CD4-positive, alpha-beta memory T cell (primary cell): Measurements from ENCODE around the gene IGHMBP2. TPM values are rescaled to one million over a fixed set of nuclear protein-coding genes. Genes with fewer than 3 reads are reported as not detected.
A peak's percentile ranks its signal among the peaks of the same experiment; 100 is the strongest.

Experiments used
- CTCF ChIA-PET: fragments of 350-600 bp; sonication (Branson Sonifier 250); formaldehyde crosslinking; loops from one replicate; lab custom pipeline; 2021; ENCODE audit warnings: inconsistent platforms; ENCODE audit not compliant: partially characterized antibody; lab: Charles Lee
- POLR2A ChIA-PET: fragments of 350-600 bp; sonication (Branson Sonifier 250); formaldehyde crosslinking; loops from one replicate; lab custom pipeline; 2021; ENCODE audit not compliant: partially characterized antibody; lab: Charles Lee
- DNase-seq, 5 donors: peaks; one replicate each; pipeline versions ENCODE4 v3.0.0 to v3.0.0-alpha.2; 2020 to 2022; ENCODE audit warnings: mixed read lengths in 1 of 5
- H3K27ac ChIP-seq: one replicate; pipeline ENCODE4 v1.7.0; 2013; ENCODE audit warnings: low read depth, low read length
- H3K27me3 ChIP-seq: 2 replicates; pipeline ENCODE4 v1.7.0; 2013; ENCODE audit warnings: mild to moderate bottlenecking, low read length, moderate library complexity; ENCODE audit not compliant: insufficient read depth
- H3K36me3 ChIP-seq: 2 replicates; pipeline ENCODE4 v1.7.0; 2013; ENCODE audit warnings: mild to moderate bottlenecking, low read length, moderate library complexity; ENCODE audit not compliant: insufficient read depth
- H3K4me1 ChIP-seq: 2 replicates; pipeline ENCODE4 v1.7.0; 2013; ENCODE audit warnings: mild to moderate bottlenecking, low read length, moderate library complexity; ENCODE audit not compliant: insufficient read depth
- H3K4me3 ChIP-seq, 2 donors: one replicate each; pipeline ENCODE4 v1.7.0; 2013; ENCODE audit warnings: low read length in 2 of 2, mild to moderate bottlenecking in 1 of 2
- H3K9me3 ChIP-seq, 2 donors: one replicate each; pipeline ENCODE4 v1.7.0; 2013; ENCODE audit warnings: low read length in 2 of 2, control low read depth in 1 of 2; ENCODE audit not compliant: control insufficient read depth in 1 of 2
- H3K27ac Mint-ChIP-seq, 7 donors: one replicate each; pipeline ENCODE4 v1.8.0; 2020 to 2021; ENCODE audit warnings: mixed read lengths in 7 of 7, mild to moderate bottlenecking in 6 of 7, inconsistent platforms in 3 of 7, moderate library complexity in 3 of 7
- H3K27me3 Mint-ChIP-seq, 2 donors: one replicate each; pipeline ENCODE4 v1.8.0; 2020 to 2021; ENCODE audit warnings: mixed read lengths in 2 of 2
- H3K36me3 Mint-ChIP-seq, 2 donors: one replicate each; pipeline ENCODE4 v1.8.0; 2020 to 2021; ENCODE audit warnings: mixed read lengths in 2 of 2, inconsistent platforms in 1 of 2, mild to moderate bottlenecking in 1 of 2
- H3K4me1 Mint-ChIP-seq, 4 donors: one replicate each; pipeline ENCODE4 v1.8.0; 2020 to 2021; ENCODE audit warnings: mixed read lengths in 4 of 4, mild to moderate bottlenecking in 1 of 4
- H3K4me3 Mint-ChIP-seq, 8 donors: one replicate each; pipeline ENCODE4 v1.8.0; 2020 to 2021; ENCODE audit warnings: mixed read lengths in 8 of 8, mild to moderate bottlenecking in 7 of 8, moderate library complexity in 6 of 8, inconsistent platforms in 3 of 8
- H3K9me3 Mint-ChIP-seq, 8 donors: one replicate each; pipeline ENCODE4 v1.8.0; 2020 to 2021; ENCODE audit warnings: mixed read lengths in 8 of 8, mild to moderate bottlenecking in 5 of 8, inconsistent platforms in 3 of 8, moderate library complexity in 1 of 8
- intact Hi-C: fragments of 100-400 bp; cut with micrococcal nuclease; formaldehyde crosslinking; loops from one replicate; pipeline ENCODE4 v1.15.1; 2023
- polyA plus RNA-seq, 2 donors: library from polyadenylated mRNA; unstranded; fragments of 300-500 nt; fragmentation: Illumina TruSeq; gene quantifications; one replicate each; pipeline ENCODE4 v1.2.3, GENCODE V29; 2021
- total RNA-seq, 2 experiments: library from RNA; stranded (reverse); gene quantifications; one replicate each; pipeline ENCODE4 v1.2.3, GENCODE V29; 2021

IGHMBP2 gene
- total and polyA plus RNA-seq, 4 experiments from 2014 or later = 3.8 to 37.6 (median 22.7) TPM

DNA sequence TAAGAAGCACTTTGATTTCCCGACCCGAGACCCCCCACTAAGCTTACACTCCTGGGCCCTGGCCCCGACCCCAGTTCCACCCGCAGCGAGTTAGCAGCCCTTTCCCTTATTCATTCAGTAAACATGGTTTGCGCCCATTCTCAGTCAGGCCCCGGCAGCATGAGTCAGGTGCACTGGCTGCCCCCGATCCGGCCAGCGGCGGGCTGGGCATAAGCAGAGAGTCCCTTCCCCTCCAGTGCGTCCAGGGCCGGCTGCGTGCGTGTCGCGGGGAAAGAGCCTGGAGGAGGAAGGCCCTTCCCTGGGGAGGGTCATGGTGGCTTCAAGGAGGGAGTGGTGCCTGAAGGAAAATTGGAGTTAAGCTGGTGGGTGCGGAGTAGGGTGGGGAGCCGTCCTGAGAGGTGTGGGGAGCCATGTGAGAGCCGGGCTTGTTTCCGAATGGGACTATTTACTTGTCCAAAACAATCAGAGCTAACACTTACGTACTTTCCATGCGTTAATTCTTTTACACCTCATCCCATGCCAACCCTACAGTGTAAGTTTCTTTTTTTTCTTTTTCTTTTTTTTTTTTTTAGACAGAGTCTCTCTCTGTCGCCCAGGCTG lies 657 bp downstream of the IGHMBP2 start:
- intact Hi-C loops = loop anchor here (5.0 kb wide), 1 partner anchor 183 kb away; no protein-coding TSS in a partner anchor
- peak overlapping the region; percentile 86 for H3K27ac ChIP-seq

GRCh38 chr11:68905421-68906360 lies 2.0 kb downstream of the IGHMBP2 start:
- H3K9me3 Mint-ChIP-seq = no peaks in the 10 kb centered on the region
- Histone ChIP-seq H3K9me3 (no peaks in the 10 kb centered on the region), H3K27me3 (no peaks in the 10 kb centered on the region), H3K27ac (no peak overlapping the region), H3K4me3 (no peak overlapping the region), H3K36me3 (peaks cover 21% of the 10 kb centered on the region), H3K4me1 (peaks cover 31% of the 10 kb centered on the region)
- H3K4me3 Mint-ChIP-seq = peak overlapping the region; percentile 91 to 99 (median 97)
- peaks cover 21 to 37% of the 10 kb centered on the region in 2 donors for H3K36me3 Mint-ChIP-seq
- ChIA-PET POLR2A (interaction anchor here (0.9 kb wide), 1 partner anchor 21 kb away, joined by 3 read pairs; no protein-coding TSS in a partner anchor), CTCF (interaction anchor here (1.2 kb wide), 1 partner anchor 62 kb away, joined by 4 read pairs; no protein-coding TSS in a partner anchor)
- H3K4me1 Mint-ChIP-seq = peaks cover 31 to 52% (median 37%) of the 10 kb centered on the region in 4 donors
- intact Hi-C loops = no loop called here
- peak overlapping the region in 6 of 7 donors; percentile 39 to 95 (median 75) for H3K27ac Mint-ChIP-seq
- H3K27me3 Mint-ChIP-seq = no peaks in the 10 kb centered on the region
- no peak for DNase-seq

More for the DNA sequence above, 657 bp downstream of the IGHMBP2 start:
- Mint-ChIP-seq H3K27me3 (no peaks in the 10 kb centered on the region), H3K27ac (peak overlapping the region; percentile 94 to 97 (median 96)), H3K36me3 (peaks cover 28 to 40% of the 10 kb centered on the region in 2 donors), H3K9me3 (no peaks in the 10 kb centered on the region), H3K4me1 (peaks cover 34 to 55% (median 43%) of the 10 kb centered on the region in 4 donors), H3K4me3 (peak overlapping the region; percentile 91 to 99 (median 97))
- POLR2A ChIA-PET = interaction anchor here (0.6 to 1.5 kb wide), 7 partner anchors 9 to 771 kb away, joined by 3 to 7 read pairs (median 3); partner anchors contain the start of genes LTO1 and TPCN2
- H3K9me3 ChIP-seq = no peaks in the 10 kb centered on the region
- DNase-seq = peak in 3 of 5 donors; percentile 4 to 42 (median 18)
- no peaks in the 10 kb centered on the region for H3K27me3 ChIP-seq
- CTCF ChIA-PET = interaction anchor here (1.2 kb wide), 1 partner anchor 61 kb away, joined by 4 read pairs; no protein-coding TSS in a partner anchor
- H3K4me3 ChIP-seq = peak overlapping the region; percentile 48 to 90
- H3K4me1 ChIP-seq = peaks cover 31% of the 10 kb centered on the region
- peaks cover 24% of the 10 kb centered on the region for H3K36me3 ChIP-seq

DNA sequence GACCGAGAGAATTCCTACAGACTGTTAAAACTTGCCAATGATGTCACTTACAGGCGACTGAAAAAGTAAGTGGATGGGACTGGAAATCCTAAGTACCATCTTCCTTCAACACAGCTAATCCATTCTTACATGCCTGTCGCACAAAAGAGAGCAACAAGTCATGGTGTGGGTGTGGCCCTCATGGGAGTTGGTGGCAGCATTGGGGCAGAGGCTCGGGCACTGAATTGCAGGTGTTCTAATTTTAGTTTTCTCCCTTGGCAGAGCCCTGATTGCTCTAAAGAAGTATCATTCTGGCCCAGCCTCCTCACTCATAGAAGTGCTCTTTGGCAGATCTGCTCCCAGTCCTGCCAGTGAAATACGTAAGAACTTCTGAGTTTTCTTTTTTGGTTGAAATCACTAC lies 4.6 kb downstream of the IGHMBP2 start:
- Mint-ChIP-seq H3K36me3 (peaks cover 32 to 50% of the 10 kb centered on the region in 2 donors), H3K27me3 (no peaks in the 10 kb centered on the region), H3K27ac (peak overlapping the region in 1 of 7 donors; percentile 36), H3K4me3 (no peak overlapping the region), H3K9me3 (no peaks in the 10 kb centered on the region), H3K4me1 (peaks cover 16 to 30% (median 23%) of the 10 kb centered on the region in 4 donors)
- Histone ChIP-seq H3K36me3 (peaks cover 36% of the 10 kb centered on the region), H3K9me3 (no peaks in the 10 kb centered on the region), H3K27me3 (no peaks in the 10 kb centered on the region), H3K27ac (no peak overlapping the region), H3K4me1 (peaks cover 13% of the 10 kb centered on the region), H3K4me3 (no peak overlapping the region)
- intact Hi-C loops = no loop called here
- ChIA-PET POLR2A (no interaction called here), CTCF (no interaction called here)
- no peak for DNase-seq

GRCh38 chr11:68910965-68911364 lies 7.3 kb downstream of the IGHMBP2 start:
- Mint-ChIP-seq H3K4me1 (peaks cover 3 to 4% (median 3%) of the 10 kb centered on the region in 4 donors), H3K27ac (no peak overlapping the region), H3K27me3 (no peaks in the 10 kb centered on the region), H3K9me3 (no peaks in the 10 kb centered on the region), H3K36me3 (peaks cover 38 to 55% of the 10 kb centered on the region in 2 donors), H3K4me3 (no peak overlapping the region)
- Histone ChIP-seq H3K4me1 (no peaks in the 10 kb centered on the region), H3K27ac (no peak overlapping the region), H3K4me3 (no peak overlapping the region), H3K27me3 (no peaks in the 10 kb centered on the region), H3K9me3 (no peaks in the 10 kb centered on the region), H3K36me3 (peaks cover 54% of the 10 kb centered on the region)
- DNase-seq = no peak
- CTCF ChIA-PET = no interaction called here
- intact Hi-C loops = no loop called here
- POLR2A ChIA-PET = no interaction called here

DNA sequence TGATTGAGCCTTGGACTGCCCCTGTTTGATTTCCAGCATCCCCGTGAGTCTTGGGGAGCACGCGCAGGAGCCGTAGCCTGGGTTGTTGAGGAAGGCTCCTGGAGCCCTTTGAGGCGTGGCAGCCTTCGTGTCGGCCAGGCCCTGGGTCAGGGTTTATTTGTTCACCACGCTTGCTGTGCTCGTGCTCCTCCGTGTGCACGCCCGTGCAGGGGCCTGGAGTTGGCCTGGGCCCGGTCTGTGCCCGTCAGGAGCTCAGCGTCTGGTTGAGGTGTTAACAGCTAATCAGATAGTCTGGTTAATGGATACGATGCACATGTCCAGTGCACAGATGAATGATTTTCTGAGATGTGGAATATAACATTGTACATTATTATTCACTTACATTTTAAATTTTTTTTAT lies 8.0 kb downstream of the IGHMBP2 start:
- POLR2A ChIA-PET = no interaction called here
- H3K27me3 ChIP-seq = no peaks in the 10 kb centered on the region

GRCh38 chr11:68912254-68912653 lies 8.6 kb downstream of the IGHMBP2 start:
- intact Hi-C loops = no loop called here
- no peaks in the 10 kb centered on the region for H3K27me3 Mint-ChIP-seq

More for the DNA sequence above, 8.0 kb downstream of the IGHMBP2 start:
- peaks cover 0 to 3% (median under 1%) of the 10 kb centered on the region in 4 donors for H3K4me1 Mint-ChIP-seq
- intact Hi-C loops = no loop called here
- CTCF ChIA-PET = no interaction called here
- peaks cover 59% of the 10 kb centered on the region for H3K36me3 ChIP-seq
- no peak for DNase-seq
- H3K27ac Mint-ChIP-seq = no peak overlapping the region
- no peaks in the 10 kb centered on the region for H3K27me3 Mint-ChIP-seq
- peaks cover 46 to 62% of the 10 kb centered on the region in 2 donors for H3K36me3 Mint-ChIP-seq
- no peak overlapping the region for H3K27ac ChIP-seq
- no peaks in the 10 kb centered on the region for H3K9me3 ChIP-seq
- no peaks in the 10 kb centered on the region for H3K9me3 Mint-ChIP-seq
- H3K4me3 ChIP-seq = no peak overlapping the region
- H3K4me3 Mint-ChIP-seq = no peak overlapping the region
- H3K4me1 ChIP-seq = no peaks in the 10 kb centered on the region

More at GRCh38 chr11:68912254-68912653, 8.6 kb downstream of the IGHMBP2 start:
- H3K9me3 ChIP-seq = no peaks in the 10 kb centered on the region
- ChIA-PET POLR2A (no interaction called here), CTCF (no interaction called here)
- no peak overlapping the region for H3K27ac Mint-ChIP-seq
- no peak overlapping the region for H3K27ac ChIP-seq
- H3K4me3 Mint-ChIP-seq = no peak overlapping the region
- H3K4me1 ChIP-seq = no peaks in the 10 kb centered on the region
- H3K36me3 ChIP-seq = peaks cover 55% of the 10 kb centered on the region
- no peaks in the 10 kb centered on the region for H3K9me3 Mint-ChIP-seq
- H3K36me3 Mint-ChIP-seq = peaks cover 47 to 63% of the 10 kb centered on the region in 2 donors
- no peak overlapping the region for H3K4me3 ChIP-seq
- no peak for DNase-seq
- H3K4me1 Mint-ChIP-seq = peaks cover 0 to 3% (median under 1%) of the 10 kb centered on the region in 4 donors
- no peaks in the 10 kb centered on the region for H3K27me3 ChIP-seq
